GM20431 (cell line): ENCODE measurements around the gene GLYR1.

Experiments used
- in situ Hi-C: fragments of 300-500 bp; cut with MseI, MboI; formaldehyde crosslinking; loops from one replicate; pipeline ENCODE4 v1.15.0; 2020; ENCODE audit warnings: low sequenced_read_pairs; ENCODE audit not compliant: unreplicated experiment

The GLYR1 gene

DNA sequence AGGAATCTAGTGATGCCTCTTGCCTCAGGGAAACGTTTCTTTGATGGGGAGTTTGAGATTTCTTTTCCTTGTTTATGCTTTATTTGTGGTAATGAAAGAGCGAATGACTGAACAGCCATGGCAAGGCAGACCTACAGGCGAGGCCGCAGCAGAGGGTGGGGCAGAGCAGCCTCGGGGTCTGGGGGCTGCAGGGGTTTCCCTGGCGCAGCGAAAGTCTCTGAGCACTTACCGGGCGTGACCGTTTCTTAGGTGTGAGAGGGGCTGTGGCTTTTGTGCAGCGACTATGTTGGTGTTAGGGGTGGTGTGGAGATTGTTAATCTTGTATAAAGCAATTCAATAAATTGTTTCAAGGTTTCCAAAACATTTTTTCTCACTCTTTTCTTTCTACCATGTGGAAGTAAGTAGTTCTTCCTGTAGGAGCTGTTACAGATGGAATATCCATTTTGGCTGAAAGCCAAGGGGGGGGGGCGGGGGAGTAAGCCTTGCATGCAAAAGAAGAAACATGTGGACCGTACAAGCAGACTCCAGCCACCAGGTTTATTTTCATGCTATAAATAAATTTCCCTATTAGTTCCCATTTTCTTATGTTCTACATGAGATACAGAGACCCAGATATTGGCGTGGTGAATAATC lies 35.0 kb upstream of the GLYR1 start:
- in situ Hi-C loops: no loop called here

DNA sequence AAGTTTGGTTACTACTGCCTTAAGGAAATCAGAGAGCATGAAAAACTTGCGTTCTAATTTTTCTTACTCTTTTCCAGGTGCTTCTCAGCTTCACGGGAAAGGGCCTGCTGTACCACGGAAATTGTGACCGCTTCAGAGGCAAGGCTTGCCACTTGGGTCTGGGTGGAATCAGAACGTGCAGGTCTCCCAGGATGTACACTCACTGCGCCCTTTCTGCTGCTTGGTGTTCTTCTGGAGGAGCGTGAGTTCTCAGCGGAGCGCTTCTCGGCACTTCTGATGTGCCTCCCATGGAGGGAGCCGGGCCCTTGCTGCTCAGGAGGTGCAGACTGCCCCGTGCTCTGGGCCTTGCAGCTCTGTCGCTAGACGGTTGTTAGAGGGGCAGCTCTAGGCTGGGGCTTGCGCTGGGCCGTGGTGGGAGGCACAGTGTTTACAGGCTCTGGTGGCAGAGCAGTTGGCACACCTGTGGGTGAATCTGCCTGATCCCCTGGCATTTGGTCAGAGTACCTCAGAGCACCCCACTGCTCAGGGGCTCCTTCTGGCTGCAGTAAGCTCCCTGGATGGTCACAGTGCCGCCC lies 33.0 kb upstream of the GLYR1 start:
- in situ Hi-C loops: no loop called here

DNA sequence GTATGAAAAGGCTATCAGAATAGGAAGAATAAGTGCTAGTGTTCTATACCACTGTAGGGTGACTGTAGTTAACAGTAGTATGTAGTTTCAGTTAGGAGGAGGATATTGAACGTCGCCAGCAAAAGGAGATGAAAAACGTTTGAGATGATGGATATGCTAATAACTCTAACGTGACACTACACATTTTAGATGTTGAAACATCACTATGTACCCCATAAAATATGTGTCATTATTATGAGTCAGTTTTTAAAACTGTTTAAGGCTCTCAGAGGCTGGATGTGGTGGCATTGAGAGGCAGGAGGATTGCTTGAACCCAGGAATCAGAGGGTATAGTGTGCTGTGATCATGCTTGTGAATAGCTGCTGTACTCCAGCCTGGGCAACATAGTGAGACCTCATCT lies 32.0 kb upstream of the GLYR1 start:
- in situ Hi-C loops: no loop called here

DNA sequence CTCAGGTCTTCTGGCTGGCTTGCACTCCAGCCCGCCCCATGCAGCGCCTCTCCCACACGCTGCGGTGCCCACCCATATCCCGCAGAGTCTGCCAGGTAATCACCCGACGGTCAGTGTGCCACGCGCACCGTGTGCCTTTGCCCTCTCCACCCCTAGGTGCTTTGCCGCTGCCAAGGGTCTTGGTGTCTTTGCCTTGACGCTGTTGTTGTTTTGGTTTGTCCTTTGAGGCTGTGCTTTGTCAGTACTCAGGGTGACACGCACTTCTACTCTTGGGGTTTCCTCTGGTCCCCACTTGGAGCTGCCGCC lies 30.2 kb upstream of the GLYR1 start:
- in situ Hi-C loops: no loop called here

DNA sequence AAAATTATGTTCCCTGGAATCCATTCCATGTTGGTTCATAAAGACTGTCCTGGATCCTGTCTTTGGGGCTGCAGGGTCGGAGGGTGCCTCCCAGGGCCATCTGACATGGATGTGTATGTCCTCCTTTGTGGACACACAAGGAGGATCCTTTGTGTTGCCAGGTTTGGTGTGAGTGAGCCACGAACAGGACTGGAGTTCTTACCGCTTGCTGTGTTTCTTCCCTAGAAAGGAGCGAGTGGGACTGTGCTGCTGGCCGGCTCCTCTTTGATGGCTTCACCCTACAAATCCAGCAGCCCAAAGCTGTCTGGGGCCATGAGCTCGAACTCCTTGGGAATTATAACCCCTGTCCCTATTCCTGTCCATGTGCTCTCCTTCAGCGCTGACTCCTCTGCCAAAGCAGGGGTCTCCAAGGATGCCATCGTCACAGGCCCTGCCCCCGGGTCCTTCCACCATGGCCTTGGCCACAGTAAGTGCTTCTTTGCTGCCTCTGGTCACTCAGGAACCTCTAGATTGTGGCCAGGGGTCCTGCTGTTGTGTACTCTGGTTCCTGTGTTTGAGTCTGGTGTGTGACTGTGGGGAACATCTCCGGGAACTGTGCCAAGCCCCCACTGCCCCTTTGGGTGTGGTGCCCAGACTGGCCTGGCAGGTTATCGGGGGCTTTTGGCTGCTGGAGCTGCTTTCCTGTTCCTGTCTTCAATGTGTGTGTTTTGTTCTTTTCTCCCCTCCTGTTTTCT lies 29.7 kb upstream of the GLYR1 start:
- in situ Hi-C loops: no loop called here

DNA sequence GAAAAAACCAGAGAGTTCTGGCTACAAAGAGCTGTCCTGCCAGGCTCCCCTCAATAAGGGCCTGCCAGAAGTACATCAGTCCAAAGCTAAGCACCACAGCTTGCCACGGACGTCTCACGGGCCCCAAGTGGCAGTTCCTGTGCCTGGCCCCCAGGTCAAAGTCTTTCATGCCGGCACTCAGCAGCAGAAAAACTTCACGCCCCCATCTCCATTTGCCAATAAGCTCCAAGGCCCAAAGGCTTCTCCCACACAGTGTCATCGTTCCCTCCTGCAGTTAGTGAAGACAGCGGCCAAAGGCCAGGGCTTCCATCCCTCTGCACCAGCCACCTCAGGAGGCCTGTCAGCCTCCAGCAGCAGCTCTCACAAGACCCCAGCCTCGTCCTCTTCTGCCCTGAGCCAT lies 27.6 kb upstream of the GLYR1 start:
- in situ Hi-C loops: no loop called here

- in situ Hi-C loops: no loop called here
Observed at GRCh38 chr16:4873091-4873490, 26.0 kb upstream of the GLYR1 start.

DNA sequence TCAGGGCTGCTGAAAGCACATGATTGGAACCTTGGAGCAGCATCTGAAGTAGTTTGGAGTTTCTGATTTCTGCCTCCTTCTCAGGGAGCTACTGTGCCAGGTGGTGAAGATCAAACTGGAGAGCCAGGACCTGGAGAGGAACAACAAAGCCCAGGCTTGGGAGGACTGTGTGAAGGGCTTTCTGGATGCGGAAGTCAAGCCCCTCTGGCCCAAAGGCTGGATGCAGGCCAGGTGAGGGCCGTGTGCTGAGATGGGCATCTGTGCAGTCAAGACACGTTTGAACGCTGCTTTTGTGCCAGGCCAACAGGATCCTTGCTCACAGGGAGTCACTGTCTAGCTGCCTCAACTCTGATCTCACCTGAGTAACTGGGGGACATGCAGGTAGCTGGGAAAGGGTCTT lies 24.0 kb upstream of the GLYR1 start:
- in situ Hi-C loops: no loop called here

DNA sequence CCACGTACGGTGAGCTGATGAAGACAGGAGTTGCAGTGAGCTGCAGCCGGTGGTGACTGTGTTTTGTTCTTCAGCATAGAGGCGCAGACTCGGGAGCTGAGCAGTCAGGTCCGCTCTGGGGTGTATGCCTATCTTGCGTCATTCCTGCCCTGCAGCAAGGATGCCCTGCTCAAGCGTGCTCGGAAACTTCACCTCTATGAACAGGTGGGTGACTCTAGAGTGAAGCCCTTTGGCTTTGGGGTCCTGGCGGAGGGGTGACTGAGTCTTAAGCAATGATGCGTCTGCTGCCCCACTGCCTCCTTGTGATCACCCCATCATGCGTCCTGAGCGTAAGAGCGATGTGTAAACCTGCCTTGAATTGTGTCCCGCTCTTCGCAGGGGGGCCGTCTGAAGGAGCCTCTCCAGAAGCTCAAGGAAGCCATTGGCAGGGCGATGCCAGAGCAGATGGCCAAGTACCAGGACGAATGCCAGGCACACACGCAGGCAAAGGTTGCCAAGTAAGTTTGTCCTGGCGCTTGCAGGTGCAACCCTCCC lies 23.1 kb upstream of the GLYR1 start:
- in situ Hi-C loops: no loop called here

DNA sequence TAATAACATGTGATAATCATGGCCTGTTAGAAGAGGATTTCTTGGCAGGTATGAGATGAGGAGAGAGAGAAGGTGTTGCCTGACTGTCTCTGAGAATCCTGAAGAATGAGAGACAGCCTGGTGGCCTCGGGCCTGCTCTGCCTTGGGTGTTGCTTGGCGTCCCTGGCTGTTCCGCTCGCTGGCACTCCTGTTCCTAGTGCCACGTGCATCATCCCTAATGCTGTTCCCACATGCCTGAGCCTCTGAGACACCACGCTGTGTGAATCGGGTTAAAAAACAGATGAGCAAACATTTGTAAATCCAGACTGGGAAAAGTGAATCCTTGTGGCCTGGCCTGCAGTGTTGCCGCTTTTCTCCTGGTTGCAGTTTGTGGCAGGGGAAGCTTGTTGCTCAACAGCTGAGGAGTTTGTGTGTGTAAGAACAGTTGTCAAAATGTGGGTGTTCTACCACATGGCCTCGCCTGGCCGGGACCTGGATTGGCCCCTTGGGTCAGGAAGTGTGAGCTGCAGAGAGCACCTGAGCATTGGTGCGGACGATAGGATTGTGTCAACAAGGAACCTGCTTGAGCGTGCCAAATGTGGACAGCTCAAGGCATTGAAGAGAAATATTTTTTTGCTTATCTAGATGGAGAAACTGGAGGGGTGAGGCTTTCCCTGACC lies 22.2 kb upstream of the GLYR1 start:
- in situ Hi-C loops: no loop called here

DNA sequence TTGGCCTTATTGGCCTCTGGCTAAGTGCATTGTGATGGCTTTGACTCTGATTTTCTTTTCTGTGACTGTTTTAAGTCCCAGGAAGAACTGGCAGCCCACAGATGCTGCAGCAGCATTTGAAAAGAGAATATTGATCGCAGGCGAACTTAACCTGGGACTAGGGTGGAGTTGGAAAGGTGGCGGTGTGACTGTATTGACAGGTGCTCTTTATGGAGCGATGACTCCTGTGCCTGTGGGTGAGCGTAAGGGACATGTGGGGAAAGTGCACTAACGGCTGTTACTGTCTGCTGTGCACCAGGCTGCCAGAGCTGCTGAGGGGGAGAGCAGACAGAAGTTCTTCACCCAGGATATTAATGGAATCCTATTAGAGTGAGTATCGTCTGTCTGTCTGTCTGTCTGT lies 21.4 kb upstream of the GLYR1 start:
- in situ Hi-C loops: no loop called here

DNA sequence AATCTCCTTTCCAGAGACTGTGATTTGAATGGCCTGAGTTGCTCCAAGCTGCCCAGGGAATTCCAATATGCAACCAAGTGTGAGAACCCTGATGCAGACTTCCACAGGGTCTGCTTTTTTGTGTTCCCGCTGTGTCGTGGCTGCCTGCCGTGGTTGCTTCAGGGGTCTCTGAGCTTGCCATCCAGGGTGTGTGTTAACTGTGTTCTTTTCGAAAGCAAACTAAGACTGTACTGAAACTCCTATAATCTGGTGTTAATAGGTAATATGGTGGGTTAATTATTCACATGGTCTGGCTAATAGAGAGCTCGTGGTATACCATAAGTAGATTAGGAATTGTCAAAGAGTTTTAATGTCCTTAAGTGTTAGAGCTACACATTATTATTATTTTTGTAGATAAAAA lies 20.9 kb upstream of the GLYR1 start:
- in situ Hi-C loops: no loop called here

DNA sequence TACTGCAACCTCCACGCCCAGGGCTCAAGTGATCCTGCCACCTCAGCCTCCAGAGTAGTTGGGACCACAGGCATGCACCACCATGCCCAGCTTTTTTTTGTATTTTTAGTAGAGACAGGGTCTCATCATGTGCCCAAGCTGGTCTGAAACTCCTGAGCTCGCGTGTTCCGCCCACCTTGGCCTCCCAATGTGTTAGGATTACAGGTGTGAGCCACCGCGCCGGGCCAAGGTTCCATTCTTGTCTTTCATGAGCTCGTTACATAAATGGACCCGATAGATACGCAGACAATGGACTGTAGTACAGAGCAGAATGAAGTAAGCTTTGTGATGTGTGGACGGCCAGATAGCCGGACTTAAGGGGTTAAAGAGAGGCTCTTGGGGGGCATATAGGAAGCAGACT lies 19.5 kb upstream of the GLYR1 start:
- in situ Hi-C loops: no loop called here

DNA sequence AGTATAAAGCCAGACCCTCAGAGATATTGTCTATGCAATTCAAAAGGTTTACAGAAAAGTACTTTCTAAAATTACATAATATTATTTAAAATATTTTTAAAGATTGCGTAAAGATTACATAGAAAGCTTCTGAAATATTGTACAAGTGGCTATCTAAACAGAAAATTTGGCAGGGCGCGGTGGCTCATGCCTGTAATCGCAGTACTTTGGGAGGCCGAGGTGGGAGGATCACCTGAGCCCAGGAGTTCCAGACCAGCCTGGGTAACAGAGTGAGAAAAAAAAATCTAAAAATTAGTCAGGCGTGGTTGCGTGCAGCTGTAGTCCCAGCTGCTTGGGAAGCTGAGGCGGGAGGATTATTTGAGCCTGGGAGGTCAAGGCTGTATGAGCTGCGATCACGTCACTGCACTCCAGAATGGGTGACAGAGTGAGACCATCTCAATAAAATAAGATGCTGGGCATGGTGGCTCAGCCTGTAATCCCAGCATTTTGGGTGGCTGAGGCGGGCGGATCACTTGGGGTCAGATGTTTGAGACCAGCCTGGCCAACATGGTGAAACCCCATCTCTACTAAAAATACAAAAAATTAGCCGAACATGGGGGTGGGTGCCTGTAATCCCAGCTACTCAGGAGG lies 18.3 kb upstream of the GLYR1 start:
- in situ Hi-C loops: no loop called here

DNA sequence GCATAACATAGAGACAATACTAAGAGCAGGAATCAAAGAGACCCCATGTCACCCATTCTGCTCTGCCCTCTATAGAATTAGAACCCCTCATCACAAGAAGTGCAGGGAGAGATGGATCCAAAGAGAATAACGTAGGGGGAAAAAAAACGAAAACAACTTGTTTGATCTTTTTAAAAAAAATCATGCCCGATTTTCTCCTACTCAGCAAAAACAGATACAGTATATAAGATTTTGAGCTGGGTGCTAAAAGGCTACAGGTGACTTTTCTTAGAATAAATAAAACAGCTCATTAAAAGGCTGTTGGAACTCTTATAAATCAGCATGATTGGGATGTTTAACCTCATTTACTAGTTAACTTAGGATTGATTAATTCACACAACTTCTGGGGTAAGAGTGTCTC lies 17.6 kb upstream of the GLYR1 start:
- in situ Hi-C loops: no loop called here

DNA sequence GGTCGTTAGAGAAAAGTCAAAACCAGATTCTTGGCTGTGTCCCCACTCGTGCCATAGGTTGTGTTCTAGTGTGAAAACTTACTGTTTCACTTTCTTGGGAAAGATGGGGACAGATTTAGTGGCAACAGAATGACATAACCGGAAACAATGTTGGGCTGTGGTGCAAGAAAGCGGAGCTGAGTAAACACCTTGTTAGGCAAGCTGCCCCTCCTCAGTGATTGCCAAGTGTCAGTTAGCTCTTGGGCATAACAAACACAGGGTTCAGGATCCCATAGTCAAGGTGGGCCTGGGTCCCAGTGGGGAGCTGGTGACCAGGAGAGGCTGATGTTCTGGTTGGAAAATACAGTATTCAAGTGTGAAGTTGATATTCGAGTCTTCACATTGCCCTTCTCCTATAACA lies 15.6 kb upstream of the GLYR1 start:
- in situ Hi-C loops: no loop called here

- in situ Hi-C loops: no loop called here
Observed at GRCh38 chr16:4860727-4861342, 13.7 kb upstream of the GLYR1 start.

DNA sequence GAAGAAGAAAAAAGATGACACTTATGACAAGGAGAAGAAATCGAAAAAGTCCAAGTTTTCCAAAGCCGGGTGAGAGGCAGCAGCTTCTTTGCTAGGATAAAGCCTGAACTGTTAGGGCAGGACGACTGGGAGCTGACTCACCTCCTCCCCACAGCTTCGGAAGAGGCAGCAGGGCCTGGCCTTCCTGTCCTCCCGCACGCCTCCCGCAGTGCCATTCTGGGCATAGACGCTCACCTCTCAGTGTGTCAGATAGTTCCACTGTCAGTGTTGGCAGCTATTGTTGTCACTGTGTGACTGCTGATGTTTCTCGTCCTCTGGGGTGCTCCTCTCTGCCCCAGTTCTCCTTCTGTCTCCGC lies 12.8 kb upstream of the GLYR1 start:
- in situ Hi-C loops: no loop called here

- in situ Hi-C loops: no loop called here
Observed at GRCh38 chr16:4859190-4859899, 12.3 kb upstream of the GLYR1 start.

DNA sequence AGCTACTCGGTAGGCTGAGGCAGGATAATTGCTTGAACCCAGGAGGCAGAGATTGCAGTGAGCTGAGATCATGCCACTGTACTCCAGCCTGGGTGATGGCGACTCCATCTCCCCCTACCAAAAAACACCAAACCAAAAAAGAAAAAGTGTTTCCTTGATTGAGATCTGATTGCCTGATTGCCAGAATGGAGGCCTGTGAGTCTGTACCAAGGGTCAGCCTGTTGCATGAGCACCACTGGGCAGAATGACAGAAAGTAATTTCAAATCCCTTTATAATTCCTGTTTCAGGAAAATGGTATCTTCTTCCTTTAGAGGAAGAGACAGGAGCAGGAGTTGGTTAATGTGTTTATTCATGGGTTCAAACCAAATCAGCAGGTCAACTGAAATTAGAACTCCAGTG lies 8.7 kb upstream of the GLYR1 start:
- in situ Hi-C loops: no loop called here
